Natural killer cell (primary cell): ENCODE results near the gene RGS3. TPM values are rescaled to one million over a fixed set of nuclear protein-coding genes. Genes with fewer than 3 reads are reported as not detected.

Source experiments
- ATAC-seq, 3 donors: fragments of 150-1000 bp in 2 of 3; fragments of 200-7000 bp in 1 of 3; cut with Tn5 transposase; 1 replicate in 1 of 3; 2 replicates in 2 of 3; pipeline ENCODE4 v1.10.0; 2021; ENCODE audit warnings: mild to moderate bottlenecking in 2 of 3, moderate library complexity in 2 of 3
- DNase-seq, 2 donors: peaks; one replicate each; pipeline versions ENCODE4 v3.0.0 to v3.0.0-alpha.2; 2013 to 2021; ENCODE audit warnings: mixed read lengths in 1 of 2
- H3K27ac ChIP-seq: one replicate; pipeline ENCODE4 v1.5.1; 2013; ENCODE audit warnings: mild to moderate bottlenecking, low read length
- H3K27me3 ChIP-seq: one replicate; pipeline ENCODE4 v1.6.1; 2013; ENCODE audit warnings: low read length; ENCODE audit not compliant: control insufficient read depth, insufficient read depth
- H3K36me3 ChIP-seq: one replicate; pipeline ENCODE4 v1.6.1; 2013; ENCODE audit warnings: low read length; ENCODE audit not compliant: control insufficient read depth, insufficient read depth
- H3K4me1 ChIP-seq: one replicate; pipeline ENCODE4 v1.6.1; 2013; ENCODE audit warnings: low read length; ENCODE audit not compliant: control insufficient read depth, insufficient read depth
- H3K4me3 ChIP-seq: one replicate; pipeline ENCODE4 v1.5.1; 2013; ENCODE audit warnings: low read length
- H3K9me3 ChIP-seq: one replicate; pipeline ENCODE4 v1.6.1; 2013; ENCODE audit warnings: low read length; ENCODE audit not compliant: control insufficient read depth, insufficient read depth
- H3K27ac Mint-ChIP-seq, 2 donors: one replicate each; pipeline ENCODE4 v1.8.0; 2022; ENCODE audit warnings: mild to moderate bottlenecking in 2 of 2, mixed read lengths in 2 of 2, moderate library complexity in 1 of 2
- H3K27me3 Mint-ChIP-seq, 2 donors: one replicate each; pipeline ENCODE4 v1.8.0; 2022; ENCODE audit warnings: low read depth in 2 of 2, mixed read lengths in 2 of 2
- H3K36me3 Mint-ChIP-seq: one replicate; pipeline ENCODE4 v1.8.0; 2022; ENCODE audit warnings: mixed read lengths
- H3K4me1 Mint-ChIP-seq, 2 donors: one replicate each; pipeline ENCODE4 v1.8.0; 2022; ENCODE audit warnings: mixed read lengths in 2 of 2
- H3K4me3 Mint-ChIP-seq: one replicate; pipeline ENCODE4 v1.8.0; 2022; ENCODE audit warnings: mild to moderate bottlenecking, moderate library complexity, mixed read lengths
- H3K9me3 Mint-ChIP-seq, 2 donors: one replicate each; pipeline ENCODE4 v1.8.0; 2022; ENCODE audit warnings: mixed read lengths in 2 of 2
- CTCF ChIP-seq: fragments of 200-600 bp; IDR thresholded peaks from one replicate; pipeline ENCODE4 v1.8.0; 2022; ENCODE audit warnings: antibody characterized with exemption
- WGBS: methylation state at CpG from one replicate; pipeline ENCODE4 v1.1.7; 2013; ENCODE audit warnings: missing lambda C conversion rate; ENCODE audit not compliant: insufficient coverage; 5-methylcytosine and 5-hydroxymethylcytosine counted together
- intact Hi-C: fragments of 100-400 bp; cut with micrococcal nuclease; formaldehyde crosslinking; loops from one replicate; pipeline ENCODE4 v1.14.2; 2022
- total RNA-seq, 4 donors: library from RNA; stranded (reverse); fragments of 120-200 nt in 1 of 4; gene quantifications; one replicate each; pipeline versions ENCODE4 v1.2.3 to v1.2.4, GENCODE V29; 2013 to 2022

RGS3 gene
- total RNA-seq, 3 donors from 2014 or later (not counting 1 experiment from before 2014, with no cell fraction given): 148 to 269 (median 190) TPM

GRCh38 chr9:113492343-113493202 lies 29.0 kb downstream of the RGS3 start:
- Mint-ChIP-seq H3K9me3 (no peaks in the 10 kb centered on the region), H3K27ac (peak overlapping the region in 1 of 2 donors; percentile 38), H3K27me3 (peaks cover 0 to 9% of the 10 kb centered on the region in 2 donors), H3K4me1 (peaks cover 23 to 26% of the 10 kb centered on the region in 2 donors), H3K36me3 (no peaks in the 10 kb centered on the region), H3K4me3 (no peak overlapping the region)
- intact Hi-C loops: no loop called here
- ATAC-seq (no peak), DNase-seq (no peak)
- Histone ChIP-seq H3K27ac (no peak overlapping the region), H3K4me3 (no peak overlapping the region), H3K9me3 (no peaks in the 10 kb centered on the region), H3K4me1 (no peaks in the 10 kb centered on the region), H3K36me3 (no peaks in the 10 kb centered on the region), H3K27me3 (no peaks in the 10 kb centered on the region)
- WGBS: 93% methylated on average over 10 of the region's 11 CpGs
- TF ChIP-seq CTCF: no peak

- TF ChIP-seq CTCF: no peak
- H3K4me3 Mint-ChIP-seq: no peak overlapping the region
- Histone ChIP-seq H3K27me3 (no peaks in the 10 kb centered on the region), H3K27ac (no peak overlapping the region), H3K4me1 (no peaks in the 10 kb centered on the region), H3K36me3 (no peaks in the 10 kb centered on the region), H3K9me3 (no peaks in the 10 kb centered on the region), H3K4me3 (no peak overlapping the region)
- H3K4me1 Mint-ChIP-seq: peaks cover 21 to 23% of the 10 kb centered on the region in 2 donors
- H3K36me3 Mint-ChIP-seq: no peaks in the 10 kb centered on the region
- DNase-seq: no peak
- ATAC-seq: no peak
- peaks cover 0 to 9% of the 10 kb centered on the region in 2 donors for H3K27me3 Mint-ChIP-seq
- no peak overlapping the region for H3K27ac Mint-ChIP-seq
- intact Hi-C loops: no loop called here
- H3K9me3 Mint-ChIP-seq: no peaks in the 10 kb centered on the region
These were observed 29.6 kb downstream of the RGS3 start for GRCh38 chr9:113493203-113493520.

GRCh38 chr9:113495526-113495925 lies 32.0 kb downstream of the RGS3 start:
- no peaks in the 10 kb centered on the region for H3K36me3 ChIP-seq
- no peak for DNase-seq
- no peaks in the 10 kb centered on the region for H3K9me3 Mint-ChIP-seq
- no peak for ATAC-seq
- H3K27me3 Mint-ChIP-seq: peaks cover 0 to 9% of the 10 kb centered on the region in 2 donors
- H3K27ac ChIP-seq: no peak overlapping the region
- H3K4me3 Mint-ChIP-seq: no peak overlapping the region
- H3K27me3 ChIP-seq: no peaks in the 10 kb centered on the region
- intact Hi-C loops: no loop called here
- peaks cover 20 to 27% of the 10 kb centered on the region in 2 donors for H3K4me1 Mint-ChIP-seq
- no peaks in the 10 kb centered on the region for H3K36me3 Mint-ChIP-seq
- 79% methylated on average over 3 of the region's 3 CpGs for WGBS
- H3K27ac Mint-ChIP-seq: no peak overlapping the region
- H3K4me3 ChIP-seq: no peak overlapping the region
- H3K9me3 ChIP-seq: no peaks in the 10 kb centered on the region
- TF ChIP-seq CTCF: no peak
- H3K4me1 ChIP-seq: peaks cover 13% of the 10 kb centered on the region

- ATAC-seq (no peak), DNase-seq (no peak)
- 99% methylated on average over 9 of the region's 9 CpGs for WGBS
- peaks cover 0 to 9% of the 10 kb centered on the region in 2 donors for H3K27me3 Mint-ChIP-seq
- Histone ChIP-seq H3K27ac (no peak overlapping the region), H3K36me3 (no peaks in the 10 kb centered on the region), H3K4me3 (no peak overlapping the region), H3K27me3 (no peaks in the 10 kb centered on the region), H3K4me1 (peaks cover 13% of the 10 kb centered on the region), H3K9me3 (no peaks in the 10 kb centered on the region)
- TF ChIP-seq CTCF: no peak
- no peaks in the 10 kb centered on the region for H3K9me3 Mint-ChIP-seq
- no peaks in the 10 kb centered on the region for H3K36me3 Mint-ChIP-seq
- no peak overlapping the region for H3K4me3 Mint-ChIP-seq
- no peak overlapping the region for H3K27ac Mint-ChIP-seq
- peaks cover 27 to 30% of the 10 kb centered on the region in 2 donors for H3K4me1 Mint-ChIP-seq
- intact Hi-C loops: no loop called here
These were observed 33.5 kb downstream of the RGS3 start for GRCh38 chr9:113497051-113497450.
